Vagina (tissue), 2 donors: ENCODE measurements around the gene HCN1. TPM values are rescaled to one million over a fixed set of nuclear protein-coding genes. Genes with fewer than 3 reads are reported as not detected.

Experiments used
- DNase-seq, 2 donors: peaks; one replicate each; pipeline ENCODE4 v3.0.0-alpha.2; 2017; ENCODE audit errors: extremely low spot score in 2 of 2
- H3K27ac ChIP-seq: fragments of 200-600 bp; sonication (generic); one replicate; pipeline ENCODE4 v1.5.1; 2019
- H3K27me3 ChIP-seq: fragments of 200-600 bp; sonication (generic); one replicate; pipeline ENCODE4 v1.5.1; 2019
- H3K36me3 ChIP-seq, 2 donors: fragments of 200-600 bp; sonication (generic); one replicate each; pipeline ENCODE4 v1.5.1; 2017 to 2019
- H3K4me1 ChIP-seq: fragments of 200-600 bp; sonication (generic); one replicate; pipeline ENCODE4 v1.5.1; 2019
- H3K4me3 ChIP-seq, 2 donors: fragments of 200-600 bp; sonication (generic); 1 replicate in 1 of 2; 2 replicates in 1 of 2; pipeline ENCODE4 v1.5.1; 2016 to 2019
- H3K9me3 ChIP-seq: fragments of 200-600 bp; sonication (generic); one replicate; pipeline ENCODE4 v1.5.1; 2019
- POLR2A ChIP-seq, 2 donors: fragments of 450-650 bp; IDR thresholded peaks; one replicate each; pipeline ENCODE4 v1.6.1; 2017; ENCODE audit warnings: antibody characterized with exemption in 2 of 2, mild to moderate bottlenecking in 2 of 2, moderate library complexity in 2 of 2
- POLR2AphosphoS5 ChIP-seq, 2 donors: sonication (generic); formaldehyde crosslinking; IDR thresholded peaks; one replicate each; pipeline ENCODE4 v1.9.0; 2017; ENCODE audit warnings: antibody characterized with exemption in 2 of 2, mild to moderate bottlenecking in 2 of 2, low read depth in 1 of 2; ENCODE audit not compliant: insufficient read depth in 1 of 2
- intact Hi-C: fragments of 100-400 bp; cut with DNase I; formaldehyde crosslinking; loops from one replicate; pipeline ENCODE4 v1.15.1; 2023
- total RNA-seq: library from RNA; depleted of rRNA; stranded (reverse); fragments of >200 nt; gene quantifications from one replicate; pipeline ENCODE4 v1.2.3, GENCODE V29; 2016
- TF ChIP-seq, protein P1 (sequence below), 3 experiments: fragments of 450-650 bp in 2 of 3; fragments of 200-600 bp in 1 of 3; sonication (generic) in 1 of 3; IDR thresholded peaks; one replicate each; pipeline ENCODE4 v1.5.1; 2017 to 2019; ENCODE audit warnings: antibody characterized with exemption in 3 of 3, mild to moderate bottlenecking in 2 of 3, moderate library complexity in 2 of 3

The HCN1 gene
- total RNA-seq, 1 donor from 2014 or later, result not detected

DNA sequence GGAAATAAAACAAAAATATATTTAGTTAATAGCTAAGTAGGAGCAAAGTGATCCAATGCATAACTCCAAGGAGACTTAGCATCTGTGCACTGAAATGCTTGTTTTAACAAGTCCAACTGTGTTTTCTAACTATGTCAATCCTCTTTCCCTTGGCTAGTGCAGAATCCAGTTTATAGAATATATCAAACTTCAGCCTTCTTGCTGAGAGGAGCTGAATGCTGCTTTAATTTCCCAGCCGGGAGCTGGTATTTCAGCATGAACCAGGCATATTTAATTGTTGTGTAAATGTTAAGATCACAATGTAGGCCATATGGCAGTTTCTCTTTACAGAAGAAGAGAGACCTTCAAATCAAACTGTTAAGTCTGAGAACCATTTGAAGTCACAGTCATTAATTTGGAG, 411.7 kb downstream of the HCN1 start:
- no peak overlapping the region for H3K4me3 ChIP-seq
- no peak overlapping the region for H3K27ac ChIP-seq
- TF ChIP-seq POLR2AphosphoS5 (IDR thresholded peaks at IDR 0.05; ENCODE audit: insufficient read depth in 1 of 2, low read depth in 1 of 2), result no peak
- no peaks in the 10 kb centered on the region for H3K4me1 ChIP-seq
- no peaks in the 10 kb centered on the region for H3K27me3 ChIP-seq
- no peaks in the 10 kb centered on the region for H3K36me3 ChIP-seq
- DNase-seq, result no peak
- H3K9me3 ChIP-seq, result no peaks in the 10 kb centered on the region
- intact Hi-C loops, result no loop called here

DNA sequence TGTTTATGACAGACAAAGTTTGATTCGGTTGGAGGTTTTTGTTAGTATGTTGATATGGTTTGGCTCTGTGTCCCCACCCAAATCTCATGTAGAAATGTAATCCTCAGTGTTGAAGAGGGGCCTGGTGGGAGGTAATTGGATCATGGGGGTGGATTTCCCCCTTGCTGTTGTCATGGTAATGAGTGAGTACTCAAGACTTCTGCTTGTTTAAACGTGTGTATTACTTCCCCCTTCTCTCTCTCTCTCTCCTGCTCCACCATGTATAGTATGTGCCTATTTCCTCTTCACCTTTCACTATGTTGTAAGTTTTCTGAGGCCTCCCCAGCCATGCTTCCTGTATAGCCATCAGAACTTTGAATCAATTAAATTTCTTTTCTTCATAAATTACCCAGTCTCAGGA, 415.1 kb downstream of the HCN1 start:
- Histone ChIP-seq H3K27me3 (no peaks in the 10 kb centered on the region), H3K4me1 (no peaks in the 10 kb centered on the region), H3K36me3 (no peaks in the 10 kb centered on the region), H3K9me3 (no peaks in the 10 kb centered on the region), H3K4me3 (no peak overlapping the region), H3K27ac (no peak overlapping the region)
- TF ChIP-seq, protein P1, sequence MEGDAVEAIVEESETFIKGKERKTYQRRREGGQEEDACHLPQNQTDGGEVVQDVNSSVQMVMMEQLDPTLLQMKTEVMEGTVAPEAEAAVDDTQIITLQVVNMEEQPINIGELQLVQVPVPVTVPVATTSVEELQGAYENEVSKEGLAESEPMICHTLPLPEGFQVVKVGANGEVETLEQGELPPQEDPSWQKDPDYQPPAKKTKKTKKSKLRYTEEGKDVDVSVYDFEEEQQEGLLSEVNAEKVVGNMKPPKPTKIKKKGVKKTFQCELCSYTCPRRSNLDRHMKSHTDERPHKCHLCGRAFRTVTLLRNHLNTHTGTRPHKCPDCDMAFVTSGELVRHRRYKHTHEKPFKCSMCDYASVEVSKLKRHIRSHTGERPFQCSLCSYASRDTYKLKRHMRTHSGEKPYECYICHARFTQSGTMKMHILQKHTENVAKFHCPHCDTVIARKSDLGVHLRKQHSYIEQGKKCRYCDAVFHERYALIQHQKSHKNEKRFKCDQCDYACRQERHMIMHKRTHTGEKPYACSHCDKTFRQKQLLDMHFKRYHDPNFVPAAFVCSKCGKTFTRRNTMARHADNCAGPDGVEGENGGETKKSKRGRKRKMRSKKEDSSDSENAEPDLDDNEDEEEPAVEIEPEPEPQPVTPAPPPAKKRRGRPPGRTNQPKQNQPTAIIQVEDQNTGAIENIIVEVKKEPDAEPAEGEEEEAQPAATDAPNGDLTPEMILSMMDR (IDR thresholded peaks at IDR 0.05), result no peak
- TF ChIP-seq POLR2AphosphoS5 (IDR thresholded peaks at IDR 0.05; ENCODE audit: insufficient read depth in 1 of 2, low read depth in 1 of 2) (no peak), POLR2A (IDR thresholded peaks at IDR 0.05) (no peak)
- no peak for DNase-seq
- intact Hi-C loops, result no loop called here

DNA sequence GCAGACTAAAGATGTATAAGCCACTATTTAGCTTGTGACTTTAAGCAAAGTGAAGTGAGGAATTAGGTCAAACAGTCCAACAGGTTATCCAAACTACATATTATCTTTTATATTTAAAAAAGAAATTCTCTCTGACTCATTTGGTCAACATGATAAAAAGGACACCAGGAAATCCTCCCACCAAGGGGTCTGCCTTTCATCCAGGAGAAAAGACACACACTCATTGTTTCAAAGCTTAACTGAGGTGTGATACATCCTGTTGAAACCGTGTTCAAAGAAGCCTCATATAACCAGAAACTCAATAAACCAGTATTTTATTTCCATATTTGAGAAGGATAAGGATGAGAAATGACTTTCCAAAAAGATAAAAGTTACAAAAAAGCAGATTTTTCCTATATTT, 417.1 kb downstream of the HCN1 start:
- Histone ChIP-seq H3K27me3 (no peaks in the 10 kb centered on the region), H3K36me3 (no peaks in the 10 kb centered on the region), H3K4me3 (no peak overlapping the region), H3K27ac (no peak overlapping the region), H3K4me1 (no peaks in the 10 kb centered on the region), H3K9me3 (no peaks in the 10 kb centered on the region)
- DNase-seq, result no peak
- TF ChIP-seq POLR2AphosphoS5 (IDR thresholded peaks at IDR 0.05; ENCODE audit: insufficient read depth in 1 of 2, low read depth in 1 of 2) (no peak), POLR2A (IDR thresholded peaks at IDR 0.05) (no peak)
- TF ChIP-seq, protein P1 (IDR thresholded peaks at IDR 0.05), result no peak
- intact Hi-C loops, result no loop called here

DNA sequence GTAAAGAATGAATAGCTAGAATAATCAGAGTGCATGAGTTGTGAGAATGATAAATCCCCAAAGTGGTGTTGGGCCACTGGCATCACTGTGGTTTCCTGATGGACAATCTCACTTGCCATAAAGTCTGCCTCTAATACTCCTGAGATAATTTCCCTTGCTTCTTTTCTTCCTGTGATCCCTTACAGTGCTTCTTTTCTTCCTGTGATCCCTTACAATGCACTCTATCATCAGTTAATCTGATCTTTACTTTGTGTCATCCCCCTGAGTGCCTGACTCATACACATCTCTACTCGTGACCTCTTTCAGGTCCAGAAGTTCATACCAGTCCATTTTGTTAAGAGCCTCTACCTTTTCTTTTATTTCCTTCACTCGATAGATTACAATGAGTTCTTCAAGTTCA, 418.3 kb downstream of the HCN1 start:
- no peak for DNase-seq
- Histone ChIP-seq H3K27me3 (no peaks in the 10 kb centered on the region), H3K9me3 (no peaks in the 10 kb centered on the region), H3K36me3 (no peaks in the 10 kb centered on the region), H3K4me3 (no peak overlapping the region), H3K27ac (no peak overlapping the region), H3K4me1 (no peaks in the 10 kb centered on the region)
- intact Hi-C loops, result no loop called here
- TF ChIP-seq POLR2A (IDR thresholded peaks at IDR 0.05) (no peak), POLR2AphosphoS5 (IDR thresholded peaks at IDR 0.05; ENCODE audit: insufficient read depth in 1 of 2, low read depth in 1 of 2) (no peak)
- TF ChIP-seq, protein P1 (IDR thresholded peaks at IDR 0.05), result no peak

DNA sequence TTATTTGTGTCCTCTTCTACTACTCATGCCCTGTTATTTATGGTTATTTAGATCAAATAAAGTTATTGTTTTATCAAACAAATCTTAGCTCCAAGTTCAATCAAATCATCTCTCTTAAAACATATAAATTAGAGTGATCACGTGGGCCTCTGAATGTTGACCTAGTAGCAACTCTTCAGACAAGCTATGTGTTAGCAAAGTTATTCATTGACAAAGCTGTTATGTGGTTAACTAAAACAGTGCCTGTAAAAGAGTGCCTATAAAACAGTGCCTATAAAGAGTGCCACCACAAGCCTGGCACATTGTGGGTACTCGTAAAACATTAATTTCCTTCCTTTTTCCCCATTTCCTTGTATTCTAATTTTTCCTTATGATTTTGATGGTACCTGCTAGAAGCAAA, 421.9 kb downstream of the HCN1 start:
- TF ChIP-seq POLR2AphosphoS5 (IDR thresholded peaks at IDR 0.05; ENCODE audit: insufficient read depth in 1 of 2, low read depth in 1 of 2), result no peak
- TF ChIP-seq, protein P1 (IDR thresholded peaks at IDR 0.05), result no peak
- no peak for TF ChIP-seq POLR2A (IDR thresholded peaks at IDR 0.05)
- H3K27me3 ChIP-seq, result no peaks in the 10 kb centered on the region
- no peaks in the 10 kb centered on the region for H3K4me1 ChIP-seq
- H3K4me3 ChIP-seq, result no peak overlapping the region
- no peaks in the 10 kb centered on the region for H3K36me3 ChIP-seq
- no peaks in the 10 kb centered on the region for H3K9me3 ChIP-seq
- DNase-seq, result no peak
- intact Hi-C loops, result no loop called here
- no peak overlapping the region for H3K27ac ChIP-seq

DNA sequence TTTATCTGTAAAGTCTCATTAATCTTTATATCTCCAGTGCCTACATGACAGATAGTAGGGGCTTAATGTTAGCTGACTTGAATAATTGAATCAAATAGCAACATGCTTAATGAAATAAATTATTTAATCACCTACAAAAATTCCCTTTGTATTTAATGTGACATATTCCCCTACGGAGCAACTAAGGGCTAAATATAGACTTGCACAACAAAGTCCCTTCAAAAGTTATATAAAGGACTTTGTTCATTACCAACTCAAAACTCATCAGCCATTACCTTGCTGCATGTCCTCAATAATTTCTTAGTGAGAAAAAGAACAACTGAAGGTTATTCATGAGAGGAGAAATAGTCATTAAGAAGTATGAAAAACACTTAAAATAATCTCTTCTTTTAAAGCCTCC, 424.6 kb downstream of the HCN1 start:
- TF ChIP-seq POLR2A (IDR thresholded peaks at IDR 0.05), result no peak
- TF ChIP-seq, protein P1 (IDR thresholded peaks at IDR 0.05), result no peak
- TF ChIP-seq POLR2AphosphoS5 (IDR thresholded peaks at IDR 0.05; ENCODE audit: insufficient read depth in 1 of 2, low read depth in 1 of 2), result no peak
- H3K27me3 ChIP-seq, result no peaks in the 10 kb centered on the region
- no peak overlapping the region for H3K27ac ChIP-seq
- H3K4me3 ChIP-seq, result no peak overlapping the region
- intact Hi-C loops, result no loop called here
- DNase-seq, result no peak
- H3K36me3 ChIP-seq, result no peaks in the 10 kb centered on the region
- H3K9me3 ChIP-seq, result no peaks in the 10 kb centered on the region
- no peaks in the 10 kb centered on the region for H3K4me1 ChIP-seq
